Fibroblast of lung (primary cell): ENCODE data around the gene LSM7. TPM values are rescaled to one million over a fixed set of nuclear protein-coding genes. Genes with fewer than 3 reads are reported as not detected.

Source experiments
- DNase-seq, 2 donors: peaks; one replicate each; pipeline versions ENCODE4 v3.0.0 to v3.0.0-alpha.2; 2010; ENCODE audit warnings: low read depth in 2 of 2
- H2AFZ ChIP-seq: 2 replicates; pipeline ENCODE4 v1.5.1; 2012; ENCODE audit warnings: low read length, control low read depth, inconsistent platforms
- H3K27ac ChIP-seq: 2 replicates; pipeline ENCODE4 v1.5.1; 2011; ENCODE audit warnings: low read length, control low read depth; ENCODE audit not compliant: insufficient read depth
- H3K27me3 ChIP-seq: 2 replicates; pipeline ENCODE4 v1.5.1; 2011; ENCODE audit warnings: mild to moderate bottlenecking, low read length; ENCODE audit not compliant: control insufficient read depth, insufficient read depth
- H3K36me3 ChIP-seq: 2 replicates; pipeline ENCODE4 v1.5.1; 2011; ENCODE audit warnings: low read length; ENCODE audit not compliant: control insufficient read depth, insufficient read depth
- H3K4me1 ChIP-seq: 2 replicates; pipeline ENCODE4 v1.5.1; 2011; ENCODE audit warnings: low read length; ENCODE audit not compliant: control insufficient read depth, insufficient read depth; ENCODE audit errors: extremely low read depth
- H3K4me2 ChIP-seq: 2 replicates; pipeline ENCODE4 v1.5.1; 2011; ENCODE audit warnings: low read length, control low read depth; ENCODE audit not compliant: insufficient read depth; ENCODE audit errors: extremely low read depth
- H3K4me3 ChIP-seq, 4 experiments: fragments of 200-600 bp in 1 of 4; sonication (generic) in 1 of 4; replicated peaks in 1 of 4; 2 replicates each; pipeline ENCODE4 v1.5.1; 2011 to 2016; ENCODE audit warnings: low read length in 4 of 4, low read depth in 3 of 4, mild to moderate bottlenecking in 3 of 4, control low read depth in 2 of 4, inconsistent platforms in 1 of 4, mixed read lengths in 1 of 4; ENCODE audit not compliant: insufficient read depth in 1 of 4; ENCODE audit errors: control extremely low read depth in 1 of 4
- H3K79me2 ChIP-seq: 2 replicates; pipeline ENCODE4 v1.5.1; 2012; ENCODE audit warnings: mild to moderate bottlenecking, low read length, inconsistent platforms; ENCODE audit not compliant: control insufficient read depth, insufficient read depth
- H3K9ac ChIP-seq: 2 replicates; pipeline ENCODE4 v1.5.1; 2011; ENCODE audit warnings: mild to moderate bottlenecking, low read length, control low read depth; ENCODE audit not compliant: insufficient read depth
- H3K9me3 ChIP-seq: 2 replicates; pipeline ENCODE4 v1.5.1; 2012; ENCODE audit warnings: low read depth, low read length; ENCODE audit not compliant: control insufficient read depth, insufficient read depth
- H4K20me1 ChIP-seq: 2 replicates; pipeline ENCODE4 v1.5.1; 2011; ENCODE audit warnings: low read length; ENCODE audit not compliant: control insufficient read depth, insufficient read depth; ENCODE audit errors: extremely low read depth
- CTCF ChIP-seq, 2 donors: IDR thresholded peaks in 1 of 2; conservative IDR thresholded peaks in 1 of 2; 1 replicate in 1 of 2; 2 replicates in 1 of 2; pipeline ENCODE4 v1.5.1; 2011 to 2012; ENCODE audit warnings: low read length in 2 of 2, control low read depth in 1 of 2, inconsistent platforms in 1 of 2, low read depth in 1 of 2, mild to moderate bottlenecking in 1 of 2
- EZH2 ChIP-seq: IDR thresholded peaks from 2 replicates; pipeline ENCODE4 v1.5.1; 2012; ENCODE audit warnings: low read length, control low read depth, mild to moderate bottlenecking; ENCODE audit errors: missing control alignments
- polyA plus RNA-seq, 2 donors: library from polyadenylated mRNA; depleted of rRNA in 1 of 2; stranded (reverse) in 1 of 2; unstranded in 1 of 2; fragments of >200 nt; gene quantifications; 2 replicates each; pipeline ENCODE4 v1.2.1, GENCODE V29; 2011 to 2012; ENCODE audit warnings: missing spikeins in 1 of 2
- total RNA-seq: library from RNA; depleted of rRNA; stranded (reverse); fragments of >200 nt; gene quantifications from 2 replicates; pipeline ENCODE4 v1.2.1, GENCODE V29; 2014

Gene LSM7
- total and polyA plus RNA-seq, 2 donors (not counting 1 experiment from before 2014, with no cell fraction given): 43.1 to 182 TPM

- Histone ChIP-seq H2AFZ (no peak overlapping the region), H4K20me1 (no peaks in the 10 kb centered on the region), H3K4me1 (no peaks in the 10 kb centered on the region), H3K4me3 (no peak overlapping the region), H3K36me3 (no peaks in the 10 kb centered on the region), H3K9ac (no peak overlapping the region), H3K27me3 (peaks cover 28% of the 10 kb centered on the region), H3K4me2 (no peak overlapping the region), H3K27ac (no peak overlapping the region), H3K9me3 (no peaks in the 10 kb centered on the region), H3K79me2 (no peaks in the 10 kb centered on the region)
- TF ChIP-seq CTCF (conservative IDR thresholded peaks at IDR 0.05 in 1 of 2, IDR thresholded peaks at IDR 0.05 in 1 of 2; ENCODE audit: low read depth in 1 of 2, low read length in 2 of 2): no peak
- TF ChIP-seq EZH2: no peak
- no peak for DNase-seq
These were observed 21.4 kb downstream of the LSM7 start for GRCh38 chr19:2306971-2307370.

- DNase-seq: no peak
- no peaks in the 10 kb centered on the region for H3K9me3 ChIP-seq
These were observed 22.0 kb downstream of the LSM7 start for GRCh38 chr19:2306281-2306806.

More at GRCh38 chr19:2306281-2306806, 22.0 kb downstream of the LSM7 start:
- H3K36me3 ChIP-seq: no peaks in the 10 kb centered on the region
- TF ChIP-seq CTCF (conservative IDR thresholded peaks at IDR 0.05 in 1 of 2, IDR thresholded peaks at IDR 0.05 in 1 of 2; ENCODE audit: low read depth in 1 of 2, low read length in 2 of 2): no peak
- no peak for TF ChIP-seq EZH2
- no peaks in the 10 kb centered on the region for H4K20me1 ChIP-seq
- no peak overlapping the region for H3K27ac ChIP-seq
- no peaks in the 10 kb centered on the region for H3K79me2 ChIP-seq
- H2AFZ ChIP-seq: no peak overlapping the region
- peaks cover 28% of the 10 kb centered on the region for H3K27me3 ChIP-seq
- H3K4me2 ChIP-seq: no peak overlapping the region
- H3K4me1 ChIP-seq: no peaks in the 10 kb centered on the region
- no peak overlapping the region for H3K4me3 ChIP-seq
- H3K9ac ChIP-seq: no peak overlapping the region
